Ishikawa (cell line): Measurements from ENCODE around the gene GDF11.

Experiments used
- CEBPB ChIP-seq: IDR thresholded peaks from 2 replicates; pipeline ENCODE4 v1.6.1; 2012
- CREB1 ChIP-seq: IDR thresholded peaks from 2 replicates; pipeline ENCODE4 v1.6.1; 2012; ENCODE audit warnings: low read depth
- EP300 ChIP-seq: IDR thresholded peaks from 2 replicates; pipeline ENCODE4 v1.6.1; 2012; ENCODE audit warnings: borderline replicate concordance
- FOXM1 ChIP-seq: IDR thresholded peaks from 2 replicates; pipeline ENCODE4 v1.6.1; 2012; ENCODE audit warnings: low read depth, borderline replicate concordance
- NFIC ChIP-seq: IDR thresholded peaks from 2 replicates; pipeline ENCODE4 v1.6.1; 2012
- RAD21 ChIP-seq: IDR thresholded peaks from 2 replicates; pipeline ENCODE4 v1.6.1; 2012; ENCODE audit warnings: low read depth
- YY1 ChIP-seq: IDR thresholded peaks from 2 replicates; pipeline ENCODE4 v1.6.1; 2012; ENCODE audit warnings: low read depth
- ZBTB7A ChIP-seq: IDR thresholded peaks from 2 replicates; pipeline ENCODE4 v1.6.1; 2012; ENCODE audit warnings: low read depth
- TF ChIP-seq, protein P1 (sequence below): IDR thresholded peaks from 2 replicates; pipeline ENCODE4 v1.6.1; 2012; ENCODE audit warnings: low read depth, mild to moderate bottlenecking
- TF ChIP-seq, protein P2 (sequence below): IDR thresholded peaks from 2 replicates; pipeline ENCODE4 v1.6.1; 2012

- TF ChIP-seq CREB1 (no peak), RAD21 (no peak), YY1 (no peak), ZBTB7A (no peak; the same call in none of the 2 replicates), NFIC (no peak), CEBPB (peak; percentile 70; the same call in 1 of the 2 replicates), EP300 (no peak), FOXM1 (no peak)
- TF ChIP-seq, protein P1, sequence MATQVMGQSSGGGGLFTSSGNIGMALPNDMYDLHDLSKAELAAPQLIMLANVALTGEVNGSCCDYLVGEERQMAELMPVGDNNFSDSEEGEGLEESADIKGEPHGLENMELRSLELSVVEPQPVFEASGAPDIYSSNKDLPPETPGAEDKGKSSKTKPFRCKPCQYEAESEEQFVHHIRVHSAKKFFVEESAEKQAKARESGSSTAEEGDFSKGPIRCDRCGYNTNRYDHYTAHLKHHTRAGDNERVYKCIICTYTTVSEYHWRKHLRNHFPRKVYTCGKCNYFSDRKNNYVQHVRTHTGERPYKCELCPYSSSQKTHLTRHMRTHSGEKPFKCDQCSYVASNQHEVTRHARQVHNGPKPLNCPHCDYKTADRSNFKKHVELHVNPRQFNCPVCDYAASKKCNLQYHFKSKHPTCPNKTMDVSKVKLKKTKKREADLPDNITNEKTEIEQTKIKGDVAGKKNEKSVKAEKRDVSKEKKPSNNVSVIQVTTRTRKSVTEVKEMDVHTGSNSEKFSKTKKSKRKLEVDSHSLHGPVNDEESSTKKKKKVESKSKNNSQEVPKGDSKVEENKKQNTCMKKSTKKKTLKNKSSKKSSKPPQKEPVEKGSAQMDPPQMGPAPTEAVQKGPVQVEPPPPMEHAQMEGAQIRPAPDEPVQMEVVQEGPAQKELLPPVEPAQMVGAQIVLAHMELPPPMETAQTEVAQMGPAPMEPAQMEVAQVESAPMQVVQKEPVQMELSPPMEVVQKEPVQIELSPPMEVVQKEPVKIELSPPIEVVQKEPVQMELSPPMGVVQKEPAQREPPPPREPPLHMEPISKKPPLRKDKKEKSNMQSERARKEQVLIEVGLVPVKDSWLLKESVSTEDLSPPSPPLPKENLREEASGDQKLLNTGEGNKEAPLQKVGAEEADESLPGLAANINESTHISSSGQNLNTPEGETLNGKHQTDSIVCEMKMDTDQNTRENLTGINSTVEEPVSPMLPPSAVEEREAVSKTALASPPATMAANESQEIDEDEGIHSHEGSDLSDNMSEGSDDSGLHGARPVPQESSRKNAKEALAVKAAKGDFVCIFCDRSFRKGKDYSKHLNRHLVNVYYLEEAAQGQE = no peak
- TF ChIP-seq, protein P2, sequence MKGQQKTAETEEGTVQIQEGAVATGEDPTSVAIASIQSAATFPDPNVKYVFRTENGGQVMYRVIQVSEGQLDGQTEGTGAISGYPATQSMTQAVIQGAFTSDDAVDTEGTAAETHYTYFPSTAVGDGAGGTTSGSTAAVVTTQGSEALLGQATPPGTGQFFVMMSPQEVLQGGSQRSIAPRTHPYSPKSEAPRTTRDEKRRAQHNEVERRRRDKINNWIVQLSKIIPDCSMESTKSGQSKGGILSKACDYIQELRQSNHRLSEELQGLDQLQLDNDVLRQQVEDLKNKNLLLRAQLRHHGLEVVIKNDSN = no peak
Measured at GRCh38 chr12:55707219-55707671, 35.7 kb upstream of the GDF11 start.
